ENCODE data around the gene ZDHHC6.

ZDHHC6 gene

GRCh38 chr10:112487964-112488363, 41.2 kb upstream of the ZDHHC6 start:
- TF ChIP-seq TSHZ2 (CRISPR knock-in tag; IDR thresholded peaks at IDR 0.05) (no peak), SNAI2 (CRISPR knock-in tag; IDR thresholded peaks at IDR 0.05) (no peak), ZC3H10 (CRISPR knock-in tag; IDR thresholded peaks at IDR 0.05) (no peak), ARNTL (CRISPR knock-in tag; IDR thresholded peaks at IDR 0.05; ENCODE audit: borderline replicate concordance, low read depth) (no peak), ESRRG (CRISPR knock-in tag; IDR thresholded peaks at IDR 0.05) (no peak), ZNF8 (CRISPR knock-in tag; IDR thresholded peaks at IDR 0.05) (no peak), POU6F1 (CRISPR knock-in tag; IDR thresholded peaks at IDR 0.05; ENCODE audit: borderline replicate concordance, low read depth) (no peak), BACH2 (CRISPR knock-in tag; IDR thresholded peaks at IDR 0.05; ENCODE audit: borderline replicate concordance) (no peak), ZFP30 (CRISPR knock-in tag; IDR thresholded peaks at IDR 0.05) (no peak)
- no peak for ATAC-seq

GRCh38 chr10:112484399-112484798, 37.7 kb upstream of the ZDHHC6 start:
- no peak for ATAC-seq
- no peak for TF ChIP-seq RARB (CRISPR knock-in tag; IDR thresholded peaks at IDR 0.05)
- TF ChIP-seq ZNF565 (CRISPR knock-in tag; conservative IDR thresholded peaks at IDR 0.05; ENCODE audit: low read depth): no peak
- TF ChIP-seq TSHZ2 (CRISPR knock-in tag; IDR thresholded peaks at IDR 0.05): no peak
- no peak for TF ChIP-seq CSDC2 (CRISPR knock-in tag; IDR thresholded peaks at IDR 0.05)
- TF ChIP-seq ZNF8 (CRISPR knock-in tag; IDR thresholded peaks at IDR 0.05): no peak
- no peak for TF ChIP-seq TOX (CRISPR knock-in tag; IDR thresholded peaks at IDR 0.05; ENCODE audit: borderline replicate concordance)
- no peak for TF ChIP-seq CSRNP3 (CRISPR knock-in tag; IDR thresholded peaks at IDR 0.05)
- TF ChIP-seq ZNF70 (CRISPR knock-in tag; IDR thresholded peaks at IDR 0.05): no peak
- no peak for TF ChIP-seq GLIS3 (CRISPR knock-in tag; IDR thresholded peaks at IDR 0.05)
- no peak for TF ChIP-seq TCF4 (CRISPR knock-in tag; IDR thresholded peaks at IDR 0.05; ENCODE audit: borderline replicate concordance)
- no peak for TF ChIP-seq ZFP30 (CRISPR knock-in tag; IDR thresholded peaks at IDR 0.05)
- TF ChIP-seq ESRRG (CRISPR knock-in tag; IDR thresholded peaks at IDR 0.05): no peak
- TF ChIP-seq BACH2 (CRISPR knock-in tag; IDR thresholded peaks at IDR 0.05; ENCODE audit: borderline replicate concordance): no peak
- TF ChIP-seq ZC3H10 (CRISPR knock-in tag; IDR thresholded peaks at IDR 0.05): no peak
- no peak for TF ChIP-seq CREB5 (CRISPR knock-in tag; IDR thresholded peaks at IDR 0.05; ENCODE audit: low read depth)
- TF ChIP-seq PATZ1 (CRISPR knock-in tag; IDR thresholded peaks at IDR 0.05; ENCODE audit: borderline replicate concordance): no peak
- no peak for TF ChIP-seq OSR1 (CRISPR knock-in tag; IDR thresholded peaks at IDR 0.05)
- TF ChIP-seq PPARA (CRISPR knock-in tag; IDR thresholded peaks at IDR 0.05; ENCODE audit: borderline replicate concordance): no peak
- no peak for TF ChIP-seq SNAI2 (CRISPR knock-in tag; IDR thresholded peaks at IDR 0.05)
